OCI-LY3 (cell line): ENCODE measurements around the gene UBE2S.

ENCODE experiments used
- EZH2phosphoT487 ChIP-seq: fragments of 200-600 bp; shearing (Covaris generic); IDR thresholded peaks from 2 replicates; pipeline ENCODE4 v1.6.1; 2018; ENCODE audit warnings: antibody characterized with exemption, mixed run types, low read depth
- TF ChIP-seq, protein P1 (sequence below): fragments of 200-600, 300-600 bp; sonication (generic); IDR thresholded peaks from 2 replicates; pipeline ENCODE4 v1.5.1; 2014; ENCODE audit warnings: antibody characterized with exemption, low read length, low read depth

DNA sequence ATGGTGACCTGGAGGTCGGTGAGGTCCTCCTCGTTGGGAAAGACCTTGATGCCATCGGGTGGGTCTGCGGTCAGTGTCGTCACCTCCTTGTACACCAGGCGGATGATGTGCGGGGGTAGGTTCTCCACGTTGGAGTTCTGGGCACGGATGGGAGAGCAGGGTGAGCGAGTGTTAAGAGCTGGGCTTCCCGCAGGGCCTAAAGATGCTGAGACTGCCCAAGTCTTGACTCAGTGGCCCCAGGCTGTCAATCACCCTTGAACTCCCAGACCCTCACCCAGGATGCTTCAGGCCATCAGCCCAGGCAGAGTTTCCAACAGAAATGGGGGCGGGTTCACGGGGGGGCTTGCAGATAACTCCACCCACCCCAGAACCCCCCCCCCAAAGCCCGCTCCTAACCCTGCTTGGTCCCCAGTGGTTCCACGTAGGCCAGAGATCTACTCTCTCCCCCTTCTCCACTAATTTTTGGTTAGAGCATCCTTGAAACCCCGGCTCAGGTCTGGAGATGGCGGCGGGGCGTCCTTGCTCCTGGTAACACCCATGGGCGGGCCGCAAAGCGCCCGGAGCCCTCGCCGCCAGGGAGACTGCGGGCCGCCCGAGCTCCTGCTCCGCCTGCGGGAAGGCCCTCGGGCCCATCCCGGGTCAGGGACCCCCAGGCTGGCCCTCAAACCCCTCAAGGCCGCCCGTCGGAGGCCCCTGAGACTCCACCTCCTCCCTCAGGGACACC is 600 bp downstream of the UBE2S start:
- TF ChIP-seq, protein P1, sequence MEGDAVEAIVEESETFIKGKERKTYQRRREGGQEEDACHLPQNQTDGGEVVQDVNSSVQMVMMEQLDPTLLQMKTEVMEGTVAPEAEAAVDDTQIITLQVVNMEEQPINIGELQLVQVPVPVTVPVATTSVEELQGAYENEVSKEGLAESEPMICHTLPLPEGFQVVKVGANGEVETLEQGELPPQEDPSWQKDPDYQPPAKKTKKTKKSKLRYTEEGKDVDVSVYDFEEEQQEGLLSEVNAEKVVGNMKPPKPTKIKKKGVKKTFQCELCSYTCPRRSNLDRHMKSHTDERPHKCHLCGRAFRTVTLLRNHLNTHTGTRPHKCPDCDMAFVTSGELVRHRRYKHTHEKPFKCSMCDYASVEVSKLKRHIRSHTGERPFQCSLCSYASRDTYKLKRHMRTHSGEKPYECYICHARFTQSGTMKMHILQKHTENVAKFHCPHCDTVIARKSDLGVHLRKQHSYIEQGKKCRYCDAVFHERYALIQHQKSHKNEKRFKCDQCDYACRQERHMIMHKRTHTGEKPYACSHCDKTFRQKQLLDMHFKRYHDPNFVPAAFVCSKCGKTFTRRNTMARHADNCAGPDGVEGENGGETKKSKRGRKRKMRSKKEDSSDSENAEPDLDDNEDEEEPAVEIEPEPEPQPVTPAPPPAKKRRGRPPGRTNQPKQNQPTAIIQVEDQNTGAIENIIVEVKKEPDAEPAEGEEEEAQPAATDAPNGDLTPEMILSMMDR = no peak
- no peak for TF ChIP-seq EZH2phosphoT487
